ENCODE data around the gene INSIG1. TPM values are rescaled to one million over a fixed set of nuclear protein-coding genes. Genes with fewer than 3 reads are reported as not detected.

The INSIG1 gene
- polyA plus RNA-seq, 1 of the 3 experiments (the other 2 are of a cell fraction) = 6.4 TPM

GRCh38 chr7:155254018-155254417 lies 43.7 kb upstream of the INSIG1 start:
- POLR2A ChIA-PET = no interaction called here
- Histone ChIP-seq H3K9me3 (no peaks in the 10 kb centered on the region), H3K79me2 (ENCODE audit: insufficient read depth) (no peaks in the 10 kb centered on the region), H2AFZ (ENCODE audit: low read depth) (no peak overlapping the region), H3K4me2 (no peak overlapping the region), H3K27me3 (ENCODE audit: insufficient read depth) (no peaks in the 10 kb centered on the region), H3K4me3 (ENCODE audit: low read depth in 2 of 2, low read length in 1 of 2) (no peak overlapping the region), H3K27ac (ENCODE audit: low read depth in 2 of 2, low read length in 1 of 2) (no peak overlapping the region), H3K36me3 (replicated peaks in 1 of 2; ENCODE audit: control insufficient read depth in 1 of 2, insufficient read depth in 2 of 2, low read length in 1 of 2) (no peaks in the 10 kb centered on the region), H3K4me1 (ENCODE audit: control insufficient read depth in 1 of 2, insufficient read depth in 2 of 2, low read depth in 1 of 2, low read length in 1 of 2) (peaks cover 5 to 49% of the 10 kb centered on the region in 2 experiments; a peak in 3 of 4 replicates), H3K9ac (no peak overlapping the region), H3F3A (replicated peaks; ENCODE audit: insufficient read depth) (no peaks in the 10 kb centered on the region), H3K9me2 (no peaks in the 10 kb centered on the region), H4K20me1 (ENCODE audit: insufficient read depth) (no peaks in the 10 kb centered on the region)
- DNase-seq = no peak
- WGBS (ENCODE audit: low lambda C conversion rate) = 66% methylated on average over 7 of the region's 8 CpGs
- CTCF ChIA-PET = interaction anchor here (1.2 to 2.5 kb wide), 2 partner anchors 91 kb away, joined by 6 to 18 read pairs; no protein-coding TSS in a partner anchor
- no peak for TF ChIP-seq EP300 (IDR thresholded peaks at IDR 0.05; ENCODE audit: borderline replicate concordance in 1 of 2, low read depth in 1 of 2, low read length in 1 of 2)
- TF ChIP-seq MAX (IDR thresholded peaks at IDR 0.05; ENCODE audit: low read depth) = no peak
- TF ChIP-seq USF2 (IDR thresholded peaks at IDR 0.05; ENCODE audit: borderline replicate concordance, low read depth, low read length) = no peak
- TF ChIP-seq PBX3 (IDR thresholded peaks at IDR 0.05) = no peak
- no peak for TF ChIP-seq CTCF (IDR thresholded peaks at IDR 0.05)
- TF ChIP-seq USF1 (IDR thresholded peaks at IDR 0.05; ENCODE audit: borderline replicate concordance, low read depth) = no peak
- no peak for TF ChIP-seq IRF3 (IDR thresholded peaks at IDR 0.05; ENCODE audit: low read depth, low read length)
- TF ChIP-seq JUND (IDR thresholded peaks at IDR 0.05) = no peak

GRCh38 chr7:155255071-155255470 lies 42.6 kb upstream of the INSIG1 start:
- peak overlapping the region in 1 of 2 experiments; percentile 99; a peak in 1 of 4 replicates for H3K27ac ChIP-seq (ENCODE audit: low read depth in 2 of 2, low read length in 1 of 2)
- no peak overlapping the region for H3K9ac ChIP-seq
- 83% methylated on average over 9 of the region's 10 CpGs for WGBS (ENCODE audit: low lambda C conversion rate)
- H3F3A ChIP-seq (replicated peaks; ENCODE audit: insufficient read depth) = no peaks in the 10 kb centered on the region
- no peak overlapping the region for H3K4me2 ChIP-seq
- no peaks in the 10 kb centered on the region for H3K79me2 ChIP-seq (ENCODE audit: insufficient read depth)
- ChIA-PET CTCF (interaction anchor here (0.9 to 1.2 kb wide), 2 partner anchors 65 to 90 kb away, joined by 3 to 6 read pairs; no protein-coding TSS in a partner anchor), POLR2A (no interaction called here)
- no peaks in the 10 kb centered on the region for H3K9me3 ChIP-seq
- H3K4me1 ChIP-seq (ENCODE audit: control insufficient read depth in 1 of 2, insufficient read depth in 2 of 2, low read depth in 1 of 2, low read length in 1 of 2) = peaks cover 5 to 58% of the 10 kb centered on the region in 2 experiments; a peak in 3 of 4 replicates
- no peaks in the 10 kb centered on the region for H3K27me3 ChIP-seq (ENCODE audit: insufficient read depth)
- H3K9me2 ChIP-seq = no peaks in the 10 kb centered on the region
- H4K20me1 ChIP-seq (ENCODE audit: insufficient read depth) = no peaks in the 10 kb centered on the region
- no peaks in the 10 kb centered on the region for H3K36me3 ChIP-seq (replicated peaks in 1 of 2; ENCODE audit: control insufficient read depth in 1 of 2, insufficient read depth in 2 of 2, low read length in 1 of 2)
- H2AFZ ChIP-seq (ENCODE audit: low read depth) = no peak overlapping the region
- H3K4me3 ChIP-seq (ENCODE audit: low read depth in 2 of 2, low read length in 1 of 2) = no peak overlapping the region
- no peak for DNase-seq
- no peak for TF ChIP-seq EZH2phosphoT487 (IDR thresholded peaks at IDR 0.05; ENCODE audit: borderline replicate concordance, low read depth)
- TF ChIP-seq FOXM1 (IDR thresholded peaks at IDR 0.05; ENCODE audit: low read depth) = no peak
- TF ChIP-seq RFX5 (IDR thresholded peaks at IDR 0.05; ENCODE audit: low read length) = no peak
- TF ChIP-seq NFIC (IDR thresholded peaks at IDR 0.05; ENCODE audit: borderline replicate concordance) = no peak
- no peak for TF ChIP-seq USF1 (IDR thresholded peaks at IDR 0.05; ENCODE audit: borderline replicate concordance, low read depth)
- TF ChIP-seq SMC3 (IDR thresholded peaks at IDR 0.05; ENCODE audit: low read depth, low read length) = no peak
- no peak for TF ChIP-seq RXRA (IDR thresholded peaks at IDR 0.05; ENCODE audit: borderline replicate concordance, low read depth)
- TF ChIP-seq NRF1 (IDR thresholded peaks at IDR 0.05; ENCODE audit: low read depth, low read length) = no peak
- TF ChIP-seq MEF2A (IDR thresholded peaks at IDR 0.05; ENCODE audit: borderline replicate concordance, low read depth) = no peak
- no peak for TF ChIP-seq PBX3 (IDR thresholded peaks at IDR 0.05)
- no peak for TF ChIP-seq RCOR1 (IDR thresholded peaks at IDR 0.05; ENCODE audit: low read length)
- no peak for TF ChIP-seq FOSL2 (IDR thresholded peaks at IDR 0.05; ENCODE audit: borderline replicate concordance, low read depth)

Measured in SK-N-SH (cell line).